GM19351 (cell line): ENCODE data around the gene DOCK7.

Experiments
- ATAC-seq: cut with Tn5 transposase; IDR thresholded peaks from one replicate; pipeline ENCODE4 v1.9.1; 2021; ENCODE audit warnings: mild to moderate bottlenecking, moderate library complexity; ENCODE audit not compliant: unreplicated experiment

Gene DOCK7

GRCh38 chr1:62476525-62477219, 211.5 kb downstream of the DOCK7 start:
- no peak for ATAC-seq

GRCh38 chr1:62467092-62467491, 221.1 kb downstream of the DOCK7 start:
- ATAC-seq = no peak

DNA sequence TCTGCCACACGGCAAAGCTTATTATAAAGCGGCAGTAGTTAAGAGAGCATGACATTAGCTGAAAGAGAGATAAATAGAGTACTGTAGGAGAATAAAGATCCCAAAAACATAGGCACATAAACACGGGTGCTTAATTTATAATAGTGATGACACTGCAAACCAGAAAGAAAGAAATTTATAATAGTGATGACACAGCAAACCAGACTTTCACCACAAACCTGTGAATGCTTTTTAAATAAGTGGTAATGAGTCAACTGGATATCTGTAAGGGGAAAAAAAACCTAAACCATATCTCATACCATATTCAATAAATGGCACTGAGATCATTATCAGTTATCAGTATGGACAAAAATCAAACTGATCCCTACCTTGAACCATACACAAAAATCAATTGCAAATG, 225.8 kb downstream of the DOCK7 start:
- ATAC-seq = no peak

- no peak for ATAC-seq
Measured at GRCh38 chr1:62457955-62458354, 230.2 kb downstream of the DOCK7 start.

DNA sequence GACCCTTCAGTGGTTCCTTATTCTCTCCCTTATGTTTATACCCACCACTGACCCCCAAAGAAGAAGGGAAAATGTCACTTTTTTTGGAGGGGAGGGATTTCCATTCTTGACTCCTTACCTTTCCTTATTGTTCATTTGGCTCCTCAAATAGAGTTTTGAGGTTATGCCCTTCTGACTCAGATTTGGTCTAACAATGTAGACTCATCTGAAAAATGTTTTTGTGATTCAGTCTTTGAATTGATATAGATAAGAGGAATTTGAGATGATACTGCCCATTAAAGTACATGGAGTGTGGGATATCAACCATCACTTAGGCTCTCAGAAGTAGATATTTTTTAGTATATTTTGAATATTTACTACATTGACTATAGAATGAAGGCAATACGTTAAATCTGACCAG, 235.2 kb downstream of the DOCK7 start:
- no peak for ATAC-seq

- no peak for ATAC-seq
Measured at GRCh38 chr1:62450301-62450700, 237.9 kb downstream of the DOCK7 start.

- no peak for ATAC-seq
Measured at GRCh38 chr1:62448221-62448933, 239.8 kb downstream of the DOCK7 start.

- no peak for ATAC-seq
Measured at GRCh38 chr1:62444701-62445100, 243.5 kb downstream of the DOCK7 start.

- ATAC-seq = peak; percentile 30
Measured at GRCh38 chr1:62439652-62440371, 248.4 kb downstream of the DOCK7 start.

GRCh38 chr1:62438163-62438562, 250.0 kb downstream of the DOCK7 start:
- no peak for ATAC-seq

GRCh38 chr1:62437273-62437940, 250.8 kb downstream of the DOCK7 start:
- no peak for ATAC-seq

GRCh38 chr1:62436466-62437272, 251.5 kb downstream of the DOCK7 start, which contains the start of gene USP1:
TSS of gene USP1 (plus strand) at chr1:62437049. CDS start at chr1:62439868, 2,819 bp downstream.
- ATAC-seq = peak; percentile 70

GRCh38 chr1:62436039-62436465, 252.1 kb downstream of the DOCK7 start:
- peak; percentile 60 for ATAC-seq

GRCh38 chr1:62435231-62436038, 252.8 kb downstream of the DOCK7 start:
- no peak for ATAC-seq

DNA sequence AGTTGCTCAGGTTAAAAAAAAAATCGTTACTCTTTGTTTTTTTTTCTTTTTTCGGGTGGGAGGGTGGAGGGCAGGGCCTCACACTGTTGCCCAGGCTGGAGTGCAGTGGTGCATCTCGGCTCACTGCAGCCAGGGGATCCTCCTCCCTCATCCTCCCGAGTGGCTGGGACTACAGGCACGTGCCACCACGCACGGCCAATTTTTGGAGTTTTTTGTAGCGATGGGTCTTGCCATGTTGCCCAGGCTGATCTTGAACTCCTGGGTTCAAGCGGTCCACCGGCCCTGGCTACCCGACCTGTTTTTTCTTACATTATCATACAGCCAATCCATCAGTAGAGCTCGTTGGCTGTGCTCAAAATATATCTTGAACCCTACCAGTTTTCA, 253.6 kb downstream of the DOCK7 start:
- no peak for ATAC-seq

GRCh38 chr1:62433861-62434617, 254.1 kb downstream of the DOCK7 start:
- no peak for ATAC-seq

GRCh38 chr1:62429581-62429980, 258.6 kb downstream of the DOCK7 start:
- no peak for ATAC-seq

DNA sequence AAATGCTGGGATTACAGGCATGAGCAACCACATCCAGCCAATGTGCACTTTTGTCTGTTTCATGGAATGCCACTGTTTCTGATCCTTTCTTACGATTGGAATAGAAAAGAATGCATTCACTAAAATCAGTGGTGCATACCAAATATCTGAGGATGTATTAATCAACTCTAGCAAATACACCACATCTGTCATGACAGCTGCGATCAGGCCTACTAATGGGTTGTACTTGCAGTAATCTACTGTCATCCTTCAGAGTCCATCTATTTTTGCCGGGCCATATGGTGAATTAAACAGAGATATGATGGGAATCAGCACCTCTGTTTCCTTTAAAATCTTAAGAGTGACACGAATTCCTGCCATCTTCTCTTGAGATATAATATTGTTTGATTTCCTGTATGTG, 259.8 kb downstream of the DOCK7 start:
- ATAC-seq = no peak

GRCh38 chr1:62426794-62427193, 261.4 kb downstream of the DOCK7 start:
- ATAC-seq = no peak
